Naive thymus-derived CD4-positive, alpha-beta T cell (primary cell): ENCODE data around the gene SHISA6. TPM values are rescaled to one million over a fixed set of nuclear protein-coding genes. Genes with fewer than 3 reads are reported as not detected.

Source experiments
- ATAC-seq: fragments of 150-1000 bp; cut with Tn5 transposase; 2 replicates; pipeline ENCODE4 v1.10.0; 2021; ENCODE audit warnings: mild to moderate bottlenecking, moderate library complexity
- CTCF ChIA-PET: fragments of 350-600 bp; sonication (Branson Sonifier 250); formaldehyde crosslinking; loops from one replicate; lab custom pipeline; 2021; ENCODE audit warnings: antibody characterized with exemption; lab: Charles Lee
- POLR2A ChIA-PET: fragments of 350-600 bp; sonication (Branson Sonifier 250); formaldehyde crosslinking; loops from one replicate; lab custom pipeline; 2021; ENCODE audit warnings: antibody characterized with exemption, inconsistent platforms; lab: Charles Lee
- DNase-seq, 9 donors: peaks; one replicate each; pipeline versions ENCODE4 v3.0.0 to v3.0.0-alpha.2; 2020 to 2022; ENCODE audit warnings: mixed read lengths in 1 of 9
- H3K27ac ChIP-seq: one replicate; pipeline ENCODE4 v1.7.0; 2013; ENCODE audit warnings: mild to moderate bottlenecking, low read depth, low read length, moderate library complexity
- H3K27me3 ChIP-seq, 2 donors: one replicate each; pipeline ENCODE4 v1.7.0; 2013; ENCODE audit warnings: low read length in 2 of 2, mild to moderate bottlenecking in 2 of 2, moderate library complexity in 2 of 2; ENCODE audit not compliant: control insufficient read depth in 2 of 2, insufficient read depth in 2 of 2
- H3K36me3 ChIP-seq, 3 experiments: 1 replicate in 2 of 3; 2 replicates in 1 of 3; pipeline ENCODE4 v1.7.0; 2013; ENCODE audit warnings: low read length in 3 of 3, mild to moderate bottlenecking in 3 of 3, moderate library complexity in 1 of 3; ENCODE audit not compliant: insufficient read depth in 3 of 3, control insufficient read depth in 2 of 3
- H3K4me1 ChIP-seq, 2 donors: one replicate each; pipeline ENCODE4 v1.7.0; 2013; ENCODE audit warnings: low read length in 2 of 2, mild to moderate bottlenecking in 2 of 2, moderate library complexity in 1 of 2; ENCODE audit not compliant: control insufficient read depth in 2 of 2, insufficient read depth in 2 of 2
- H3K4me3 ChIP-seq: 2 replicates; pipeline ENCODE4 v1.7.0; 2013; ENCODE audit warnings: mild to moderate bottlenecking, low read length
- H3K9me3 ChIP-seq, 3 experiments: 1 replicate in 2 of 3; 2 replicates in 1 of 3; pipeline ENCODE4 v1.7.0; 2013; ENCODE audit warnings: low read length in 3 of 3; ENCODE audit not compliant: control insufficient read depth in 2 of 3
- H3K27ac Mint-ChIP-seq, 9 donors: one replicate each; pipeline ENCODE4 v1.8.0; 2020 to 2022; ENCODE audit warnings: mixed read lengths in 9 of 9, mild to moderate bottlenecking in 8 of 9, moderate library complexity in 5 of 9, inconsistent platforms in 2 of 9
- H3K27me3 Mint-ChIP-seq, 5 donors: one replicate each; pipeline ENCODE4 v1.8.0; 2021 to 2022; ENCODE audit warnings: mixed read lengths in 5 of 5, mild to moderate bottlenecking in 1 of 5
- H3K36me3 Mint-ChIP-seq, 5 donors: one replicate each; pipeline ENCODE4 v1.8.0; 2020 to 2022; ENCODE audit warnings: mixed read lengths in 5 of 5, mild to moderate bottlenecking in 3 of 5, inconsistent platforms in 1 of 5
- H3K4me1 Mint-ChIP-seq, 7 donors: one replicate each; pipeline ENCODE4 v1.8.0; 2020 to 2022; ENCODE audit warnings: mixed read lengths in 7 of 7, mild to moderate bottlenecking in 3 of 7, inconsistent platforms in 1 of 7
- H3K4me3 Mint-ChIP-seq, 10 donors: one replicate each; pipeline ENCODE4 v1.8.0; 2020 to 2022; ENCODE audit warnings: mild to moderate bottlenecking in 10 of 10, mixed read lengths in 10 of 10, moderate library complexity in 6 of 10, inconsistent platforms in 2 of 10
- H3K9me3 Mint-ChIP-seq, 11 donors: one replicate each; pipeline ENCODE4 v1.8.0; 2020 to 2022; ENCODE audit warnings: mixed read lengths in 11 of 11, mild to moderate bottlenecking in 4 of 11, inconsistent platforms in 1 of 11, moderate library complexity in 1 of 11
- intact Hi-C, 2 donors: fragments of 100-400 bp; cut with micrococcal nuclease; formaldehyde crosslinking; loops; one replicate each; pipeline ENCODE4 v1.15.1; 2023
- polyA plus RNA-seq, 2 donors: library from polyadenylated mRNA; unstranded; fragments of 300-500 nt; fragmentation: Illumina TruSeq; gene quantifications; one replicate each; pipeline ENCODE4 v1.2.3, GENCODE V29; 2021
- total RNA-seq, 6 experiments: library from RNA in 5 of 6; stranded (reverse) in 5 of 6; gene quantifications; 1 replicate in 5 of 6; 2 replicates in 1 of 6; pipeline ENCODE4 v1.2.3 and lab custom pipeline; 2021 to 2026

Gene SHISA6
- total and polyA plus RNA-seq, 7 experiments from 2014 or later: not detected

DNA sequence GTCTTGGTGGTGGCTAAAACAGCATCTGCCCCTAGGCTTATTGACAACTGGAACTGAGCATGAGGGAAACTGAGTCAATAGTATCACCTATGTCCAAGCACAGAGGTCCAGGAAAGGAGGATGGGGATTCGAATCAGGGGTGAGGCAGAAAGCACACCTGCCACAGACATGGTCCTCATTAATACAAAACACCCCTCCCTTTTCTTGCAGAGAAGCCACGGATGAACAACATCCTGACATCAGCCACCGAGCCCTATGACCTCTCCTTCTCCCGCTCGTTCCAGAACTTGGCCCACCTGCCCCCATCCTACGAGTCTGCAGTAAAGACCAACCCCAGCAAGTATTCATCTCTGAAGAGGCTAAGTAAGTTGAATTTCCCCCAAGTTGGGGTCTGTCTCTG, 314.5 kb downstream of the SHISA6 start:
- intact Hi-C loops: no loop called here
- ChIA-PET POLR2A (no interaction called here), CTCF (no interaction called here)
- ATAC-seq (no peak), DNase-seq (no peak)
- Mint-ChIP-seq H3K4me1 (no peaks in the 10 kb centered on the region), H3K9me3 (peaks cover 0 to 19% (median 6%) of the 10 kb centered on the region in 11 donors), H3K27me3 (no peaks in the 10 kb centered on the region), H3K27ac (no peak overlapping the region), H3K36me3 (peaks cover 0 to 6% (median 0%) of the 10 kb centered on the region in 5 donors), H3K4me3 (no peak overlapping the region)
- Histone ChIP-seq H3K27ac (no peak overlapping the region), H3K9me3 (no peaks in the 10 kb centered on the region), H3K4me1 (no peaks in the 10 kb centered on the region), H3K27me3 (no peaks in the 10 kb centered on the region), H3K4me3 (no peak overlapping the region), H3K36me3 (no peaks in the 10 kb centered on the region)

DNA sequence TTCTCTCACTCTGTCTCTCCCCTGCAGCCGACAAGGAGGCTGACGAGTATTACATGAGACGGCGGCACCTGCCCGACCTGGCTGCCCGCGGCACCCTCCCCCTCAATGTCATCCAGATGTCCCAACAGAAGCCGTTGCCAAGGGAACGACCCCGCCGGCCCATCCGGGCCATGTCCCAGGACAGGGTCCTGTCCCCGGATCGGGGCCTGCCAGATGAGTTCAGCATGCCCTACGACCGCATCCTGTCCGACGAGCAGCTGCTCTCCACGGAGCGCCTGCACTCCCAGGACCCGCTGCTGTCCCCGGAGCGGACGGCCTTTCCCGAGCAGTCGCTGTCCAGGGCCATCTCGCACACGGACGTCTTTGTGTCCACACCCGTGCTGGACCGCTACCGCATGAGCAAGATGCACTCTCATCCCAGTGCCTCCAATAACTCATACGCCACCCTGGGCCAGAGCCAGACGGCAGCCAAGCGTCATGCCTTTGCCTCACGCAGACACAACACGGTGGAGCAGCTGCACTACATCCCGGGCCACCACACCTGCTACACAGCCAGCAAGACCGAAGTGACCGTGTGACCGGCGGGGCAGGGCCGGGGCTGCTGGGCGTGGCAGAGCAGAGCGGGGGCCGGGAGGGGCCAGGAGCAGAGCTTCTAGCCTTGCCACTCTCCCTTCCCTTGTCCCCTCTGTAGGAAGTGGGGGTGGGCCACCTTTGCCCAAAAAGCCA, 316.9 kb downstream of the SHISA6 start:
- Mint-ChIP-seq H3K27ac (no peak overlapping the region), H3K4me1 (no peaks in the 10 kb centered on the region), H3K9me3 (peaks cover 0 to 15% (median 5%) of the 10 kb centered on the region in 11 donors), H3K4me3 (no peak overlapping the region), H3K27me3 (peaks cover 0 to 7% (median 0%) of the 10 kb centered on the region in 5 donors), H3K36me3 (peaks cover 0 to under 1% (median 0%) of the 10 kb centered on the region in 5 donors)
- H3K9me3 ChIP-seq: no peaks in the 10 kb centered on the region
- intact Hi-C loops: no loop called here
- ChIA-PET POLR2A (no interaction called here), CTCF (interaction anchor here (0.6 kb wide), 1 partner anchor 9 kb away, joined by 3 read pairs; no protein-coding TSS in a partner anchor)
- no peaks in the 10 kb centered on the region for H3K36me3 ChIP-seq
- no peak for ATAC-seq
- no peak overlapping the region for H3K4me3 ChIP-seq
- H3K4me1 ChIP-seq: no peaks in the 10 kb centered on the region
- no peak overlapping the region for H3K27ac ChIP-seq
- no peak for DNase-seq
- H3K27me3 ChIP-seq: no peaks in the 10 kb centered on the region

- intact Hi-C loops: no loop called here
- Histone ChIP-seq H3K4me1 (no peaks in the 10 kb centered on the region), H3K4me3 (no peak overlapping the region), H3K36me3 (no peaks in the 10 kb centered on the region), H3K9me3 (no peaks in the 10 kb centered on the region), H3K27me3 (no peaks in the 10 kb centered on the region), H3K27ac (no peak overlapping the region)
- ATAC-seq: no peak
- CTCF ChIA-PET: interaction anchor here (0.6 kb wide), 1 partner anchor 8 kb away, joined by 3 read pairs; no protein-coding TSS in a partner anchor
- Mint-ChIP-seq H3K27me3 (peaks cover 0 to 7% (median 0%) of the 10 kb centered on the region in 5 donors), H3K4me3 (no peak overlapping the region), H3K4me1 (no peaks in the 10 kb centered on the region), H3K9me3 (peaks cover 0 to 15% (median 4%) of the 10 kb centered on the region in 11 donors), H3K27ac (no peak overlapping the region), H3K36me3 (no peaks in the 10 kb centered on the region)
- DNase-seq: no peak
- POLR2A ChIA-PET: no interaction called here
These were observed 317.7 kb downstream of the SHISA6 start for GRCh38 chr17:11558681-11559234.

- intact Hi-C loops: no loop called here
- Mint-ChIP-seq H3K4me1 (no peaks in the 10 kb centered on the region), H3K4me3 (no peak overlapping the region), H3K27ac (no peak overlapping the region), H3K36me3 (no peaks in the 10 kb centered on the region), H3K27me3 (peaks cover 0 to 7% (median 0%) of the 10 kb centered on the region in 5 donors), H3K9me3 (peaks cover 0 to 14% (median 4%) of the 10 kb centered on the region in 11 donors)
- POLR2A ChIA-PET: no interaction called here
- no peak for DNase-seq
- CTCF ChIA-PET: no interaction called here
- Histone ChIP-seq H3K4me1 (no peaks in the 10 kb centered on the region), H3K4me3 (no peak overlapping the region), H3K36me3 (no peaks in the 10 kb centered on the region), H3K27me3 (no peaks in the 10 kb centered on the region), H3K9me3 (no peaks in the 10 kb centered on the region), H3K27ac (no peak overlapping the region)
- no peak for ATAC-seq
These were observed 318.6 kb downstream of the SHISA6 start for GRCh38 chr17:11559601-11560000.

DNA sequence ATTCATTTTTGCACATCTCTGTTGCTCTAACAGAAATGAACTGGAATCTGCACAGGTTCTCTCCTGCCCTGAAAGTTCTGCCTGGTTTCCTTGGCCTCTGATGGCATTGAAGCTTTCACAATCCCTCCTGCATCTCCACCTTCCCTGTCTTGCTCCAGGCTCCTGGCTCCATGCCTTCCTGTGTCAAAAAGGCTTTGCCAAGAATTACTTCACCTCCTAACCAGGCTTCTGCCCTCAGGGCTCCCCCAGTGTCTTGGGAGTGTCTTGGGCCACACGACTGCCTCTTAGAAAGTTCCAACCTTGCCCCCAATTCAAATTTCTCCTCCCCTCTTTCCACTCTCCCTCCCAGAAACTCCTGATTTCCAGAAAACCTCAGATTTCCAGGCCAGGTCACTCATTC, 320.3 kb downstream of the SHISA6 start:
- H3K27ac Mint-ChIP-seq: no peak overlapping the region
- no peak overlapping the region for H3K27ac ChIP-seq
- H3K36me3 Mint-ChIP-seq: no peaks in the 10 kb centered on the region
- H3K36me3 ChIP-seq: no peaks in the 10 kb centered on the region
- H3K9me3 ChIP-seq: no peaks in the 10 kb centered on the region
- peaks cover 0 to 14% (median 3%) of the 10 kb centered on the region in 11 donors for H3K9me3 Mint-ChIP-seq
- CTCF ChIA-PET: no interaction called here
- no peak overlapping the region for H3K4me3 Mint-ChIP-seq
- intact Hi-C loops: no loop called here
- H3K27me3 Mint-ChIP-seq: peaks cover 0 to 7% (median 0%) of the 10 kb centered on the region in 5 donors
- DNase-seq (no peak), ATAC-seq (no peak)
- H3K27me3 ChIP-seq: no peaks in the 10 kb centered on the region
- H3K4me1 ChIP-seq: no peaks in the 10 kb centered on the region
- no peak overlapping the region for H3K4me3 ChIP-seq
- H3K4me1 Mint-ChIP-seq: no peaks in the 10 kb centered on the region
- POLR2A ChIA-PET: no interaction called here

- ATAC-seq (no peak), DNase-seq (no peak)
- H3K27me3 ChIP-seq: no peaks in the 10 kb centered on the region
- H3K4me3 ChIP-seq: no peak overlapping the region
- Mint-ChIP-seq H3K27ac (no peak overlapping the region), H3K36me3 (no peaks in the 10 kb centered on the region), H3K27me3 (peaks cover 0 to 7% (median 0%) of the 10 kb centered on the region in 5 donors), H3K9me3 (peaks cover 0 to 17% (median 3%) of the 10 kb centered on the region in 11 donors), H3K4me1 (no peaks in the 10 kb centered on the region), H3K4me3 (no peak overlapping the region)
- no peak overlapping the region for H3K27ac ChIP-seq
- intact Hi-C loops: no loop called here
- ChIA-PET CTCF (no interaction called here), POLR2A (no interaction called here)
- H3K4me1 ChIP-seq: no peaks in the 10 kb centered on the region
- no peaks in the 10 kb centered on the region for H3K36me3 ChIP-seq
- H3K9me3 ChIP-seq: no peaks in the 10 kb centered on the region
These were observed 320.7 kb downstream of the SHISA6 start for GRCh38 chr17:11561702-11562101.
